Brain microvascular endothelial cell (primary cell): ENCODE data around the gene KRTAP10-1.

Source experiments
- DNase-seq: peaks from one replicate; pipeline ENCODE4 v3.0.0-alpha.2; 2020
- H3K27ac ChIP-seq: fragments of 250-450 bp; sonication (Bioruptor Pico); 2 replicates; pipeline ENCODE4 v1.5.1; 2020; ENCODE audit warnings: mild to moderate bottlenecking, moderate library complexity
- H3K27me3 ChIP-seq: fragments of 250-450 bp; sonication (Bioruptor Pico); replicated peaks from 2 replicates; pipeline ENCODE4 v1.5.1; 2020; ENCODE audit warnings: mild to moderate bottlenecking
- H3K36me3 ChIP-seq: fragments of 250-450 bp; sonication (Bioruptor Pico); replicated peaks from 2 replicates; pipeline ENCODE4 v1.5.1; 2020; ENCODE audit warnings: mild to moderate bottlenecking
- H3K4me3 ChIP-seq: 2 replicates; pipeline ENCODE4 v1.5.1; 2011; ENCODE audit warnings: low read depth, mild to moderate bottlenecking, control low read depth, low read length, moderate library complexity
- CTCF ChIP-seq: IDR thresholded peaks from 2 replicates; pipeline ENCODE4 v1.5.1; 2011; ENCODE audit warnings: low read depth, mild to moderate bottlenecking, moderate library complexity, low read length, control low read depth, inconsistent platforms; ENCODE audit errors: missing control alignments
- in situ Hi-C: cut with HindIII; loops from 2 replicates; pipeline ENCODE4 v1.10.0; 2017; ENCODE audit warnings: low sequenced_read_pairs, low pct_ligation_motif_present

The KRTAP10-1 gene

DNA sequence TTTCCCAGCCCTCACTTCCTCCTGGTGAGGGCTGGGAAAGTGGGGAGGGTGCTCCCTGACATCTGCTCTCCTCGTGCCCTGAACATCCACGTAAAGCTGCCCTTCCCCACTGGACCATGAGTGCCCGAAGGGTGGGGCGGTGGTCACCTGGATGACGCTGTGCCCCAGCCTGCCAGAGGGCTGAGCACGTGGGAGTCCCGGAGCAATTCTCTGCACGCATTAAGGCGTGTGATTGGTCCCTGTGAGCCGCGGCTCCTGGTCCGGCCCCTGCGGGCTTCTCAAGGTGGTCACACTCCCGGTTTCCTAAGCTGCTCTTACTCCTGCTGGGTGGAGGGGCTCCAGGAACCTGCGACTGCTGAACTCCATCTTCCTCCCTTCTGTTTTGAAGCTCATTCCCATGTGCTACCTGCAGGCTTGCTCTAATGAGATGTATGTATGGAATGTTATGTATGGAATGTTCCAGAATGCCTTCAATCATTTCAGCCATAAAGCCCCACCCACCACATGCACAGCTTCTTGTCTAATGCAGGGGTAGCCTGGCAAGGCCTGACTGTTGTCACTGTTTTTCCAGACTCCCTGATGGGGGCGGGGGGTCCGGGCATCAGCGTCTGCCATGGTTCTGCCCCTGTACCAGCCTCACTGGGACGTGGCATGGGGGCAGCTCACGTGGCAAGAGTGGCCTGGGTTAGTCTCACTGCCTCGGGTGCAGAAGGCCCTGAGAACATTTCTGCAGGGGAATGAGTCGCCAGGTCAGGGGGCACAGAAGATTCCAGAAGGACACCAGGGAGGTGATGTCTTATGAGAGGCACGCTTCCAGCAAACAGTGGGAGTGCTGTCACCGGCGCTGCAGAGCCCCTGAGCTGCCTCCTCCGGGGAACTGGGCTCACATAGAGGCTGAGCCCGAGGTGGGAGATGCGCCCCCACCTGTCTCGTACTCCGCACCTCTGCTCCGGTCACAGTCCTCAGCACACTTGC is 19.4 kb downstream of the KRTAP10-1 start:
- no peak overlapping the region for H3K27ac ChIP-seq
- in situ Hi-C loops, result no loop called here
- TF ChIP-seq CTCF, result no peak
- H3K4me3 ChIP-seq, result no peak overlapping the region
- no peak for DNase-seq
- no peaks in the 10 kb centered on the region for H3K27me3 ChIP-seq
- H3K36me3 ChIP-seq, result no peaks in the 10 kb centered on the region

DNA sequence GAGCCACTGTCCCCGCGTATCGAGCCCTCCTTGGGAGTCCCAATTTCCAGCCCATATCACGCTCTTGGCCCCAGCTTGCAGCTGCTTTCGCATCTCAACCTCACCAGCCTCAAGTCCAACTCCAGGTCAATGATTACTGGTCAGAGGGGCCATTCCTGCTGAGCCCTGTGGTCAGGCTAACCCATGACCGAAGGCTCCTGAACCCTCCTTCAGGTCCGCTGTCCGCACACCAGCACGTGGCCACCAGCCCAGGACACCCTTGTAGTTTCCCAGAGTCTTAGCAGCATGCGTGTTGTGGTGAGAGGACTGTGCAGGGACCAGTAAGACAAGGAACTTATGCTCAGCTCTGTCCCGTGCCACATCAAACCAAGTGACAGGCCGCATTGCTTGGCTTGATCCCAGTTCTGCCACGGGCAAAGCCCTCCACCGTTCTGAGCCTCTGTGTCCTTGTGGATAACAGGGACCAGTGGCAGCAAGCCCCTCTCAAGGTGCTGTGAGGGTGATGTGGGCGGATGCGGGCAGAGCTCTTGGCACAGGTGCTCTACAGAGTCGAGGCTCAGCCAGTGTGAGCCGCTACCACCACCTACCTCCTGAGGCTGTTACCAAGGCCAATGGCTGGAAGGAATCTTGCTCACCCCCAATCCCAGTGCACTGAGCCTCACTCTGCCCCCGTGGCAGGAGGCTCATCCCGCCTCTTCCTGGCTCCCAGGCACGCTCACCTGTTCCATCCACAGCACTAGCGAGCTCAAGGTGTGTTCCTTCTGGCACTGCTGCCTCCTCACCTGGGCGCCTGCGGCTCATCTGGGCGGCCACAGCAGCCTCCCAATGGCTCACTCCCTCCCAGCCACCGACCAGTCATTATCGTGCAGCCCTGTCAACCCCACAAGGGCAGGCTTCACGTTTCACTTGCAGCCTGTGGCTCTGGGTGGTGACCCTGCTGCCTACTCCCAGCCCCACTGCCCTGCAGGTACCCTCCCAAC is 20.4 kb downstream of the KRTAP10-1 start:
- no peak for DNase-seq
- no peaks in the 10 kb centered on the region for H3K27me3 ChIP-seq
- TF ChIP-seq CTCF, result no peak
- H3K27ac ChIP-seq, result no peak overlapping the region
- H3K36me3 ChIP-seq, result no peaks in the 10 kb centered on the region
- H3K4me3 ChIP-seq, result no peak overlapping the region
- in situ Hi-C loops, result no loop called here

GRCh38 chr21:44518686-44519085 is 21.3 kb downstream of the KRTAP10-1 start:
- H3K27me3 ChIP-seq, result no peaks in the 10 kb centered on the region
- in situ Hi-C loops, result no loop called here
- no peak overlapping the region for H3K4me3 ChIP-seq
- no peak for DNase-seq
- no peaks in the 10 kb centered on the region for H3K36me3 ChIP-seq
- H3K27ac ChIP-seq, result no peak overlapping the region
- no peak for TF ChIP-seq CTCF

GRCh38 chr21:44517175-44517899 is 22.7 kb downstream of the KRTAP10-1 start:
- Histone ChIP-seq H3K4me3 (no peak overlapping the region), H3K27ac (no peak overlapping the region), H3K36me3 (no peaks in the 10 kb centered on the region), H3K27me3 (no peaks in the 10 kb centered on the region)
- TF ChIP-seq CTCF, result no peak
- in situ Hi-C loops, result no loop called here
- peak; percentile 7 for DNase-seq

- in situ Hi-C loops, result no loop called here
- no peak for TF ChIP-seq CTCF
- Histone ChIP-seq H3K36me3 (no peaks in the 10 kb centered on the region), H3K4me3 (no peak overlapping the region), H3K27me3 (no peaks in the 10 kb centered on the region), H3K27ac (no peak overlapping the region)
- no peak for DNase-seq
These were observed 23.2 kb downstream of the KRTAP10-1 start for GRCh38 chr21:44516828-44517174.
